Vagina (tissue), 2 donors: ENCODE measurements around the gene CCNA2.

Source experiments
- CTCF ChIP-seq, 3 experiments: fragments of 450-650 bp in 2 of 3; fragments of 200-600 bp in 1 of 3; sonication (generic) in 1 of 3; IDR thresholded peaks; one replicate each; pipeline ENCODE4 v1.5.1; 2017 to 2019; ENCODE audit warnings: antibody characterized with exemption in 3 of 3, mild to moderate bottlenecking in 2 of 3, moderate library complexity in 2 of 3
- POLR2A ChIP-seq, 2 donors: fragments of 450-650 bp; IDR thresholded peaks; one replicate each; pipeline ENCODE4 v1.6.1; 2017; ENCODE audit warnings: antibody characterized with exemption in 2 of 2, mild to moderate bottlenecking in 2 of 2, moderate library complexity in 2 of 2
- POLR2AphosphoS5 ChIP-seq, 2 donors: sonication (generic); formaldehyde crosslinking; IDR thresholded peaks; one replicate each; pipeline ENCODE4 v1.9.0; 2017; ENCODE audit warnings: antibody characterized with exemption in 2 of 2, mild to moderate bottlenecking in 2 of 2, low read depth in 1 of 2; ENCODE audit not compliant: insufficient read depth in 1 of 2

- no peak for TF ChIP-seq CTCF (IDR thresholded peaks at IDR 0.05)
- TF ChIP-seq POLR2A (IDR thresholded peaks at IDR 0.05), result no peak
- no peak for TF ChIP-seq POLR2AphosphoS5 (IDR thresholded peaks at IDR 0.05; ENCODE audit: insufficient read depth in 1 of 2, low read depth in 1 of 2)
These were observed 14.5 kb upstream of the CCNA2 start for GRCh38 chr4:121838136-121838535.
